HEK293T (cell line): ENCODE data around the gene P2RY14.
"Not testable (repeated sequence)": the region's sequence is repeated elsewhere in the genome, so short reads cannot be mapped to it uniquely, and the experiment has no call there.

Experiments
- CTCF ChIA-PET: fragments of 350-600 bp; formaldehyde crosslinking; extraction: SDS; loops from one replicate; lab custom pipeline; 2021; ENCODE audit warnings: antibody characterized with exemption, inconsistent platforms; lab: Yijun Ruan, JAX
- POLR2A ChIA-PET: fragments of 350-600 bp; formaldehyde crosslinking; extraction: SDS; loops from one replicate; lab custom pipeline; 2020; ENCODE audit warnings: antibody characterized with exemption, inconsistent platforms; lab: Yijun Ruan, JAX
- DNase-seq: peaks from one replicate; pipeline ENCODE4 v3.0.0; 2012; ENCODE audit warnings: mixed read lengths; ENCODE audit errors: extremely low spot score
- ARNT ChIP-seq: fragments of 450-650 bp; IDR thresholded peaks from 2 replicates; pipeline ENCODE4 v1.6.1; 2017; ENCODE audit warnings: mild to moderate bottlenecking
- BHLHE40 ChIP-seq: fragments of 450-650 bp; IDR thresholded peaks from 2 replicates; pipeline ENCODE4 v1.6.1; 2016; ENCODE audit warnings: mild to moderate bottlenecking, moderate library complexity, borderline replicate concordance
- CTBP1 ChIP-seq: fragments of 450-650 bp; IDR thresholded peaks from 2 replicates; pipeline ENCODE4 v1.6.1; 2016; ENCODE audit warnings: borderline replicate concordance
- ELF4 ChIP-seq: fragments of 450-650 bp; IDR thresholded peaks from 2 replicates; pipeline ENCODE4 v1.6.1; 2017; ENCODE audit warnings: antibody characterized with exemption
- FOXA1 ChIP-seq: fragments of 450-650 bp; IDR thresholded peaks from 2 replicates; pipeline ENCODE4 v1.6.1; 2016; ENCODE audit warnings: mild to moderate bottlenecking
- FOXK2 ChIP-seq: fragments of 450-650 bp; IDR thresholded peaks from 2 replicates; pipeline ENCODE4 v1.6.1; 2016; ENCODE audit warnings: mild to moderate bottlenecking
- FOXM1 ChIP-seq: fragments of 450-650 bp; IDR thresholded peaks from 2 replicates; pipeline ENCODE4 v1.6.1; 2017; ENCODE audit warnings: mild to moderate bottlenecking, borderline replicate concordance
- HDGF ChIP-seq: fragments of 450-650 bp; IDR thresholded peaks from 2 replicates; pipeline ENCODE4 v1.6.1; 2017; ENCODE audit warnings: antibody characterized with exemption, borderline replicate concordance
- L3MBTL2 ChIP-seq: fragments of 450-650 bp; conservative IDR thresholded peaks from 2 replicates; pipeline ENCODE4 v1.6.1; 2016; ENCODE audit warnings: mild to moderate bottlenecking
- LEF1 ChIP-seq: fragments of 450-650 bp; IDR thresholded peaks from 2 replicates; pipeline ENCODE4 v1.6.1; 2017; ENCODE audit warnings: mild to moderate bottlenecking, borderline replicate concordance
- NFRKB ChIP-seq: fragments of 450-650 bp; IDR thresholded peaks from 2 replicates; pipeline ENCODE4 v1.6.1; 2016; ENCODE audit warnings: mild to moderate bottlenecking, moderate library complexity
- PKNOX1 ChIP-seq: fragments of 450-650 bp; IDR thresholded peaks from 2 replicates; pipeline ENCODE4 v1.6.1; 2016
- SP1 ChIP-seq: fragments of 450-650 bp; IDR thresholded peaks from 2 replicates; pipeline ENCODE4 v1.6.1; 2017
- SUZ12 ChIP-seq: fragments of 450-650 bp; IDR thresholded peaks from 2 replicates; pipeline ENCODE4 v1.6.1; 2016; ENCODE audit warnings: mild to moderate bottlenecking
- TARDBP ChIP-seq: fragments of 450-650 bp; IDR thresholded peaks from 2 replicates; pipeline ENCODE4 v1.6.1; 2016
- ZNF384 ChIP-seq: fragments of 450-650 bp; IDR thresholded peaks from 2 replicates; pipeline ENCODE4 v1.6.1; 2016

Gene P2RY14

GRCh38 chr3:151182349-151183079, 95.8 kb downstream of the P2RY14 start:
- ChIA-PET POLR2A (no interaction called here), CTCF (no interaction called here)
- no peak for TF ChIP-seq FOXA1
- no peak for TF ChIP-seq L3MBTL2
- TF ChIP-seq FOXK2, result no peak
- no peak for TF ChIP-seq NFRKB
- no peak for TF ChIP-seq FOXM1
- TF ChIP-seq ARNT, result no peak
- no peak for TF ChIP-seq HDGF
- no peak for TF ChIP-seq BHLHE40
- TF ChIP-seq PKNOX1, result no peak
- no peak for TF ChIP-seq LEF1
- no peak for TF ChIP-seq ELF4
- no peak for TF ChIP-seq CTBP1
- TF ChIP-seq TARDBP, result no peak
- no peak for TF ChIP-seq SP1
- TF ChIP-seq ZNF384, result no peak
- TF ChIP-seq SUZ12, result no peak
- no peak for DNase-seq

GRCh38 chr3:151178208-151178845, 100.0 kb downstream of the P2RY14 start:
- TF ChIP-seq SP1 (no peak), LEF1 (no peak), SUZ12 (no peak), NFRKB (no peak), ARNT (no peak), BHLHE40 (no peak)
- no peak for DNase-seq
- ChIA-PET CTCF (interaction anchor here (1.1 kb wide), 1 partner anchor 10 kb away, joined by 3 read pairs; no protein-coding TSS in a partner anchor), POLR2A (no interaction called here)

GRCh38 chr3:151175952-151176351, 102.4 kb downstream of the P2RY14 start:
- DNase-seq, result no peak
- ChIA-PET POLR2A (no interaction called here), CTCF (no interaction called here)
- TF ChIP-seq FOXM1 (no peak), HDGF (no peak), FOXA1 (no peak), ZNF384 (no peak), FOXK2 (no peak), SUZ12 (no peak), ARNT (no peak), ELF4 (no peak), PKNOX1 (no peak), LEF1 (no peak), SP1 (no peak), L3MBTL2 (no peak), NFRKB (no peak), CTBP1 (no peak), BHLHE40 (no peak), TARDBP (no peak)

GRCh38 chr3:151174351-151174750, 104.0 kb downstream of the P2RY14 start:
- TF ChIP-seq SP1 (no peak), LEF1 (no peak), ARNT (no peak), BHLHE40 (no peak), PKNOX1 (no peak), ZNF384 (no peak), L3MBTL2 (no peak), SUZ12 (no peak), TARDBP (no peak), HDGF (no peak), NFRKB (no peak), FOXM1 (no peak), FOXK2 (no peak), FOXA1 (no peak), ELF4 (no peak), CTBP1 (no peak)
- ChIA-PET POLR2A (no interaction called here), CTCF (no interaction called here)
- no peak for DNase-seq

GRCh38 chr3:151171145-151171757, 107.1 kb downstream of the P2RY14 start:
- POLR2A ChIA-PET, result no interaction called here
- no peak for DNase-seq

GRCh38 chr3:151169948-151170679, 108.2 kb downstream of the P2RY14 start:
- DNase-seq, CTCF ChIA-PET, POLR2A ChIA-PET: not testable (repeated sequence)

More at GRCh38 chr3:151171145-151171757, 107.1 kb downstream of the P2RY14 start:
- TF ChIP-seq HDGF, result no peak
- TF ChIP-seq ELF4, result no peak
- TF ChIP-seq ZNF384, result no peak
- no peak for TF ChIP-seq FOXA1
- no peak for TF ChIP-seq SUZ12
- TF ChIP-seq ARNT, result no peak
- TF ChIP-seq TARDBP, result no peak
- TF ChIP-seq PKNOX1, result no peak
- no peak for TF ChIP-seq CTBP1
- TF ChIP-seq LEF1, result no peak
- TF ChIP-seq L3MBTL2, result no peak
- no peak for TF ChIP-seq BHLHE40
- TF ChIP-seq SP1, result no peak
- no peak for TF ChIP-seq FOXK2
- CTCF ChIA-PET, result no interaction called here
